Aorta (tissue), 5 donors: ENCODE results near the gene FAM83G. TPM values are rescaled to one million over a fixed set of nuclear protein-coding genes. Genes with fewer than 3 reads are reported as not detected.
"Not testable (repeated sequence)": the region's sequence is repeated elsewhere in the genome, so short reads cannot be mapped to it uniquely, and the experiment has no call there.

Source experiments
- ATAC-seq: fragments of 200-7000 bp; cut with Tn5 transposase; one replicate; pipeline ENCODE4 v1.9.1; 2022; ENCODE audit warnings: moderate library complexity; ENCODE audit not compliant: low FRiP score
- DNase-seq, 2 donors: peaks; one replicate each; pipeline ENCODE4 v3.0.0-alpha.2; 2020
- H3K27ac ChIP-seq, 2 donors: one replicate each; pipeline ENCODE4 v1.5.1; 2013; ENCODE audit warnings: low read length in 2 of 2, mild to moderate bottlenecking in 2 of 2, moderate library complexity in 2 of 2, control low read depth in 1 of 2, inconsistent platforms in 1 of 2, low read depth in 1 of 2
- H3K27me3 ChIP-seq, 2 donors: one replicate each; pipeline ENCODE4 v1.6.1; 2013; ENCODE audit warnings: control low read depth in 1 of 2, low read length in 1 of 2, mild to moderate bottlenecking in 1 of 2, moderate library complexity in 1 of 2; ENCODE audit not compliant: insufficient read depth in 2 of 2, control insufficient read depth in 1 of 2
- H3K36me3 ChIP-seq, 2 donors: one replicate each; pipeline ENCODE4 v1.6.1; 2013; ENCODE audit warnings: control low read depth in 1 of 2, low read length in 1 of 2, mild to moderate bottlenecking in 1 of 2; ENCODE audit not compliant: insufficient read depth in 2 of 2, control insufficient read depth in 1 of 2
- H3K4me1 ChIP-seq, 2 donors: one replicate each; pipeline ENCODE4 v1.6.1; 2013; ENCODE audit warnings: low read length in 2 of 2, control low read depth in 1 of 2, mild to moderate bottlenecking in 1 of 2, moderate library complexity in 1 of 2; ENCODE audit not compliant: insufficient read depth in 2 of 2, control insufficient read depth in 1 of 2
- H3K4me3 ChIP-seq, 2 donors: one replicate each; pipeline ENCODE4 v1.5.1; 2013; ENCODE audit warnings: low read length in 2 of 2, control low read depth in 1 of 2, mild to moderate bottlenecking in 1 of 2
- H3K9me3 ChIP-seq: one replicate; pipeline ENCODE4 v1.6.1; 2013; ENCODE audit warnings: mild to moderate bottlenecking, low read length; ENCODE audit not compliant: control insufficient read depth
- WGBS, 2 donors: extraction: QIAGEN DNeasy Blood & Tissue Kit; methylation state at CpG; one replicate each; pipeline ENCODE4 v1.1.7; 2013; 5-methylcytosine and 5-hydroxymethylcytosine counted together
- intact Hi-C, 2 donors: fragments of 100-400 bp; cut with DNase I; formaldehyde crosslinking; loops; one replicate each; pipeline versions ENCODE4 v1.14.2 to v1.15.0; 2022
- polyA plus RNA-seq, 2 donors: library from polyadenylated mRNA; stranded (reverse); fragments of 200-250 nt; gene quantifications; one replicate each; pipeline ENCODE4 v1.2.3, GENCODE V29; 2013
- total RNA-seq, 2 donors: library from RNA; stranded (reverse); fragmentation: NEBNext Ultra II Directional; extraction: Animal tissue kit (Norgen Biotek cat#: 25700); gene quantifications; one replicate each; pipeline ENCODE4 v1.2.1, GENCODE V29; 2021
- donor health status: healthy with polysubstance abuse.
- donor health status: Bipolar disorder and iron deficiency.
- donor health status: DM: no; HTN: no; CAD: no.
- donor health status: DM: no; HTN: no; CAD: no.
- donor health status: DM: yes; HTN: yes; CAD: no.

FAM83G gene
- total and polyA plus RNA-seq, 4 donors: 2.5 to 12.9 (median 5.2) TPM

DNA sequence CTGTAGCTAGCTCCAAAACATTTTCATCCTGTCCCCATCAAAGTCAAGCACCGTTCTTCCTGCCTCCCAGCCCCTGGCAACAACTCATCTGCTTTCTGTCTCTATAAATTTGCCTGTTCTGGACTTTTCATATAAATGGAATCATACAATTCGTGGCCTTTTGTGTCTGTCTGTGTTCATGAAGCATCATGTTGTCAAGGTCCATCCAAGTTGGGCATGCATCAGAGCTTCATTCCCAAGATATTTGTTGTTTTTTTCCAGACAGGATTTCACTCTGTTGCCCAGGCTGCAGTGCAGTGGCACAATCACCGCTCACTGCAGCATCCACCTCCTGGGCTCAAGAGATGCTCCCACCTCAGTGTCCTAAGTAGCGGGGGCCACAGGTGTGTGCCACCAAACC, 46.7 kb downstream of the FAM83G start:
- no peaks in the 10 kb centered on the region for H3K9me3 ChIP-seq
- ATAC-seq (no peak), DNase-seq (no peak)
- no peak overlapping the region for H3K4me3 ChIP-seq
- H3K27me3 ChIP-seq: no peaks in the 10 kb centered on the region
- H3K4me1 ChIP-seq: no peaks in the 10 kb centered on the region
- H3K27ac ChIP-seq: no peak overlapping the region
- intact Hi-C loops: loop anchor here in 1 of 2 donors (10.0 kb wide), 1 partner anchor 67 kb away; no protein-coding TSS in a partner anchor
- H3K36me3 ChIP-seq: no peaks in the 10 kb centered on the region
- 88 to 91% methylated on average over 4 of the region's 4 CpGs for WGBS, 2 donors

DNA sequence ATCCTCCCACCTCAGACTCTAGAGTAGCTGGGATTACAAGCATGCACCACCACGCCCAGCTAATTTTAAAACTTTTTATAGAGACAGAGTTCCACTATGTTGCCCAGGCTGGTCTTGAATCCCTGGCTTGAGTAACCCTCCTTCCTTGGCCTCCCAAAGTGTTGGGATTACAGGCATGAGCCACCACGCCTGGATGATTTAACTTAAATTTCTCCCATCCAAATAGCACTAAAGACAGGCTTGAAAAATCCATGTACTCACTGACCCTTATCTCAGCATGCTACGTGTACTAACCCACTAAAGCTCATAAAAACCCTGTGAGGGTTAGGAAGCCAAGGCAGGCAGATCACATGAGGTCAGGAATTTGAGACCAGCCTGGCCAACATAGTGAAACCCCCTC, 48.0 kb downstream of the FAM83G start:
- 89 to 93% methylated on average over 3 of the region's 3 CpGs for WGBS, 2 donors
- Histone ChIP-seq H3K27ac (no peak overlapping the region), H3K27me3 (no peaks in the 10 kb centered on the region), H3K36me3 (no peaks in the 10 kb centered on the region), H3K9me3 (no peaks in the 10 kb centered on the region), H3K4me1 (no peaks in the 10 kb centered on the region), H3K4me3 (no peak overlapping the region)
- ATAC-seq (no peak), DNase-seq (peak in 1 of 2 donors; percentile 17)
- intact Hi-C loops: loop anchor here in 1 of 2 donors (10.0 kb wide), 1 partner anchor 68 kb away; no protein-coding TSS in a partner anchor

DNA sequence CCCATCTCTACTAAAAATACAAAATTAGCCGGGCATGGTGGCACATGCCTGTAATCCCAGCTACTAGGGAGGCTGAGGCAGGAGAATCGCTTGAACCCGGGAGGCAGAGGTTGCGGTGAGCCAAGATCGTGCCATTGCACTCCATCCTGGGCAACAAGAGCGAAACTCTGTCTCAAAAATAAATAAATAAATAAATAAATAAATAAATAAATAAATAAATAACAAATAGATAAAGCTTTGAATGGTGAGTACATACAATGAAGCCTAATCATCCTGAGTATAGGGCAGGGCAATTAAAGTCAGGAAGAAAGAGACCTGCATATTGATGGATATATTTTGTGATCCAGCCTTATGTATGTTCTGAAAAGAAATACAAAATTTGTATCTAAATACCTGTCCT, 48.5 kb downstream of the FAM83G start:
- WGBS, 2 donors: 86 to 98% methylated on average over 4 to 6 of the region's 6 CpGs

DNA sequence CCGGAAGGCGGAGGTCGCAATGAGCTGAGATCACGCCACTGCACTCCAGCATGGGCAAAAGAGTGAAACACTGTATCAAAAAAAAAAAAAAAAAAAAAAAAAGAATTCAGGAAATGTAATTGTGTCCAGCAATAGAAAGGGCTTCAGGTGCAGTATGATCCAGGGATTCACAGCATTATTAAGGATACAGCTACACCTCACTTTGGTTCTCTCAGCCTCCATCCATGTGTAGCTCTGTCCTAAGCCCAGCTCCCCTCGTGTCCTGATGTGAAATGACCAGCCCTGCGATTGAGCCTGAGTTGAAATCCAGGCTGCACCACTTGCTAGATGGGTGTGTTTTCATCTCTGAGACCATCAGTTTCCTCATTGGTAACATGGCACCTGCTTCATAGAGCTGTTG, 49.6 kb downstream of the FAM83G start:
- H3K9me3 ChIP-seq: no peaks in the 10 kb centered on the region
- intact Hi-C loops: loop anchor here in 1 of 2 donors (10.0 kb wide), 1 partner anchor 70 kb away; no protein-coding TSS in a partner anchor
- 95 to 97% methylated on average over 6 of the region's 6 CpGs for WGBS, 2 donors
- no peak for DNase-seq
- H3K27me3 ChIP-seq: no peaks in the 10 kb centered on the region
- no peak overlapping the region for H3K4me3 ChIP-seq
- no peaks in the 10 kb centered on the region for H3K4me1 ChIP-seq
- ATAC-seq: no peak
- no peaks in the 10 kb centered on the region for H3K36me3 ChIP-seq
- H3K27ac ChIP-seq: no peak overlapping the region

More for the DNA sequence above, 48.5 kb downstream of the FAM83G start:
- intact Hi-C loops: loop anchor here in 1 of 2 donors (10.0 kb wide), 1 partner anchor 69 kb away; no protein-coding TSS in a partner anchor
- not testable (repeated sequence) for H3K27ac ChIP-seq, ATAC-seq, H3K9me3 ChIP-seq, H3K36me3 ChIP-seq, H3K4me1 ChIP-seq, DNase-seq, H3K27me3 ChIP-seq, H3K4me3 ChIP-seq

DNA sequence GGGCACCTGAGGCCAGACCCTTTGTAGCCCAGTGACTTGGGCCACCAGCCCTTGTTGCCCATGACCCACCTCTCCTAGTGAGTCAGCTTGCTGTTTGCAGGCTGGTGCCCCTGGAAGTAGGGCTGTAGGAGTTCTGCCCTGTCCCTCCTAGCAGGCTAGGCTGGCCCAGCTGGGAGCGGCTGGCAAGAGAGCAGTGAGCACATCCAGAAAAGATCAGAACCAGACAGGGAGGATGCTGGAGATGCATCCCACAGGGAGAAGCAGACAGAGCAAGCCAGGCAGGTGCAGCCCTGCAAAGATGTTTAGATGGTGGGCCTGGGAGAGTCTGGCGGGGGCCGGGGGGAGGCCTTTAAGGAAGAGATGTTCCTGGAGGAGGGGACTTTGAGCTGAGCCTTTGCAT, 50.2 kb downstream of the FAM83G start:
- DNase-seq (peak in 1 of 2 donors; percentile 61), ATAC-seq (no peak)
- intact Hi-C loops: loop anchor here in 1 of 2 donors (10.0 kb wide), 1 partner anchor 70 kb away; no protein-coding TSS in a partner anchor
- H3K27ac ChIP-seq: no peak overlapping the region
- H3K27me3 ChIP-seq: no peaks in the 10 kb centered on the region
- 93 to 95% methylated on average over 3 of the region's 3 CpGs for WGBS, 2 donors
- no peak overlapping the region for H3K4me3 ChIP-seq
- H3K9me3 ChIP-seq: no peaks in the 10 kb centered on the region
- H3K4me1 ChIP-seq: no peaks in the 10 kb centered on the region
- no peaks in the 10 kb centered on the region for H3K36me3 ChIP-seq

DNA sequence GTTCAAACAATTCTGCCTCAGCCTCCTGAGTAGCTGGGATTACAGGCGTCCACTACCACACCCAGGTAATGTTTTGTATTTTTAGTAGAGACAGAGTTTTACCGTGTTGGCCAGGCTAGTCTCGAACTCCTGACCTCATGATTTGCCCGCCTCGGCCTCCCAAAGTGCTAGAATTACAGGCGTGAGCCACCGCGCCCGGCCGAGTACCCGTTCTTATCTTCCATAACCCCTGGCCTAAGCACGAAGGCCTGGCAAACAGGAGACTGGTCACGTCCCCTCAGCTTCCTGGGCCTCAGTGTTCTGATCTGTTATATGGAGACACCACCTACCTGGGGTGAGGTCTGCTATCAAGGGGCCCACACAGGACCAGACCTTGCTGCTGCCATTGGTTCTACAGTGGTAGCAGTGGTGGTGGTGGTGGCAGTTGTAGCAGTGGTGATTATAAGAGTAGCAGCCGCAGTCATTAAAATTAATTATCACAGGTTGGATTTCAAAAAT, 51.3 kb downstream of the FAM83G start:
- no peaks in the 10 kb centered on the region for H3K27me3 ChIP-seq
- H3K36me3 ChIP-seq: no peaks in the 10 kb centered on the region
- H3K27ac ChIP-seq: no peak overlapping the region
- no peaks in the 10 kb centered on the region for H3K9me3 ChIP-seq
- ATAC-seq (no peak), DNase-seq (peak in 1 of 2 donors; percentile 67)
- H3K4me3 ChIP-seq: no peak overlapping the region
- intact Hi-C loops: loop anchor here in 1 of 2 donors (10.0 kb wide), 1 partner anchor 72 kb away; no protein-coding TSS in a partner anchor
- no peaks in the 10 kb centered on the region for H3K4me1 ChIP-seq
- WGBS, 2 donors: 92 to 96% methylated on average over 14 of the region's 14 CpGs

DNA sequence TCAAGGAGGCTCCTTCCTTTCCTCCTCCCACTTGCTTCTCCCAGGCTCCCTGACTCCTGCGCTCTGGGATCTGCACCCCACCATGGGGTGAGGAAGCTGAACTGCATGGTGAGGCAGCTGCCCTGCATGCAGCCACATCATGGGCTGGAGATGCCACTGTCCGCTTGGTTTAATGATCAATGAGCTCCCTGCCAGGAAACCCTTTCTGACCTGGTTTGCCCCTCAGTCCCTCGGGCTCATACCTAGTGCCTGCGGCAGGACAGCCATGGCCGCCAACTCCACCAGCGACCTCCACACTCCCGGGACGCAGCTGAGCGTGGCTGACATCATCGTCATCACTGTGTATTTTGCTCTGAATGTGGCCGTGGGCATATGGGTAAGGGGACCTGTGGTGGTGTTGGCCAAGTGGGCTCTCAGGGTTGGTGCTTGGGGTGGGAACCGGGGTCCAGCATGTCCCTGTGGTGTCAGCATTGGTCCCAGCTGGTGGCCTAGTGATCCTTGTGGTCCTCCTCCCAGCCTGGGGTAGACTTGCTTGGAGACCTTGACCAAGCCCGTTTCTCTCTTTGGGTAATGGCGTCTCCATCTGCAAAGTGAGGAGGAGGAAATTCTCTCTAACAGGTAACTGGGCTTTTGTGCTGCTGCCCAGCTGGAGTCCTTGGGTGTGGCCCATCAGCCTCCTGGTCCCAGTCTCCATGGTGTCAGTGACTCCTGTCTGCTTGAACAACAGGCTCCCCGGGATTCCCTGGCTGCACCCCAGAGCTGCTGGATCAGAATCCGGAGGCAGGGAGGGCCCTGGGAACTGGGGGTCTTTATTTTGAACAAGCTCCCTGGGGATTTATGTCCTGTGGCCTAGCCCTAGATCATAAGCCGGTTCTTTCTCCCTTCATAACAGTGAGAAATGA, 52.4 kb downstream of the FAM83G start, which contains the start of gene SLC5A10:
Gene SLC5A10 (plus strand): TSS at position 225 of the 902 bp plus-strand sequence. CDS start 41 bp downstream, at position 266.
- no peaks in the 10 kb centered on the region for H3K27me3 ChIP-seq
- no peaks in the 10 kb centered on the region for H3K9me3 ChIP-seq
- H3K4me3 ChIP-seq: no peak within 1 kb of the TSS
- ATAC-seq (no peak), DNase-seq (peak in 1 of 2 donors; percentile 57)
- H3K36me3 ChIP-seq: no peaks in the 10 kb centered on the region
- 85 to 91% methylated on average over 16 to 17 of the region's 17 CpGs for WGBS, 2 donors
- H3K27ac ChIP-seq: no peak within 1 kb of the TSS
- intact Hi-C loops: loop anchor here in 1 of 2 donors (10.0 kb wide), 1 partner anchor 73 kb away; no protein-coding TSS in a partner anchor
- no peaks in the 10 kb centered on the region for H3K4me1 ChIP-seq

DNA sequence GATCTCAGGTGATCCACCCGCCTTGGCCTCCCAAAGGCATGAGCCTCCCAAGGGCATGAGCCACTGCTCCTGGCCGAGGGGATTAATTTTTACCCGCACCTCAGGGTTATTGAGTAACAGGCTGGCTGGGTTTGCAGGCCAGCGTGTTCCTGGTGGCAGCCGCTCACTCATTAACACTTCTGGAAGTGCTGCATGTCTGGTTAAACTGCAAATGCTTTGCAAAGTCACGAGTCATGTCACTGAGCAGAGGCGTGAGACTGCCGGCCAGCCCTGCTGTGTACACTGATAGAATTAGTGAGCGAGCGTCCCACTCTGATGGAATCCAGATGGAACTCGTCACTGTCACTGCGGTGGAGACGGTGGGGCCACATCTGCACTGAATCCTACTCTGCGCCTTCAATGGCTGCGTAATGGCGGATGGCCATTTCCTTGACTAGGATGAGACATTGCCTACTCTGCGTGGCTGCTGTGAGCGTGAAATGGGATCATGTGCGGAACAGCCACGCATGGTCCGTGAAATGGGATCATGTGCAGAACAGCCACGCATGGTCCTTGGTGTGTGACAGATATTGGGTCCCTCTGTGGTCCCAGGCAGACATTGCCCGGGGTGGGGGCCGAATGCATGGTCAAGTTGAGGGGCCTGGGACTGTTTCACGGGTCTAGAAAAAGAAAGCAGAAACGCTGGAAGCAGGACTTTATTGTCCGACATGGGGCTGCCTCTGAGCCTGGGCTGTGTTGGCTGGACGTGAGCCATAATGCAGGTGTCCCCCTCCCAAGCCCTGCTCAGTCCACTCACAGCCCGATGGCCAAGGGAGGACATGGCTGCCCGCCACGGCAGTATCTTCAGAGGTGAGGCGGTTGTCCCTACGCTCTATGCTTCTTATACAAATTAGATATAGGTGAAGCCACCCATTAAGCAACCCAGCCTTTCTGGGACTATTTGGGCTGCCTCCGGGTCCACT, 53.3 kb downstream of the FAM83G start:
- DNase-seq (peak in 1 of 2 donors; percentile 66), ATAC-seq (no peak)
- Histone ChIP-seq H3K9me3 (no peaks in the 10 kb centered on the region), H3K4me1 (no peaks in the 10 kb centered on the region), H3K4me3 (no peak overlapping the region), H3K36me3 (no peaks in the 10 kb centered on the region), H3K27ac (no peak overlapping the region), H3K27me3 (no peaks in the 10 kb centered on the region)
- 77 to 80% methylated on average over 34 of the region's 34 CpGs for WGBS, 2 donors
- intact Hi-C loops: loop anchor here in 1 of 2 donors (10.0 kb wide), 1 partner anchor 74 kb away; no protein-coding TSS in a partner anchor
